GM13976 (cell line): ENCODE data around the gene RHPN2.
A peak's percentile ranks its signal among the peaks of the same experiment; 100 is the strongest.

ENCODE experiments used
- DNase-seq: peaks from one replicate; pipeline ENCODE4 v3.0.0; 2012; ENCODE audit warnings: low spot score
- in situ Hi-C: fragments of 300-500 bp; cut with MboI; formaldehyde crosslinking; loops from one replicate; pipeline ENCODE4 v1.12.0; 2022; ENCODE audit warnings: low sequenced_read_pairs, mixed read lengths, inconsistent platforms; ENCODE audit not compliant: unreplicated experiment
- TF ChIP-seq, protein P1 (sequence below): IDR thresholded peaks from 2 replicates; pipeline ENCODE4 v1.5.1; 2012; ENCODE audit warnings: borderline replicate concordance, mild to moderate bottlenecking; ENCODE audit not compliant: insufficient read depth; ENCODE audit errors: extremely low read depth, missing control alignments, control extremely low read depth

The RHPN2 gene

DNA sequence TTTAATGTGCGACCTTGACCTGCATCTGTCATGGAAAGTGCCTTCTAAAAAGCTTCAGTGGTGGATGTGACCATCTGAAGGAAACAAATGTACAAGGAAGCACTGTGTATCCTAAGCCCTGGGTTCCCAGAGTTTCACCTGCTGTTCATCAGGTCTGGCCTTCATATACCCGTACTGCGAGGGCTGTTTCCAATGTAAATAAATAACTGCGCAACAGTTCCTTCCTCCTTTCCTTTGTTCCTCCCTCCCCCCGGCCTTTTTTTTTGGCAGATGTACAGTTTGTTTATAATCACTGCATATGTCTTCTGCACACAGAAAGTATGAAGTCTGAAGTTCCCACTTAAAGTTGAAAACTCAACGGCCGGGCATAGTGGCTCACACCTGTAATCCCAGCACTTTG is 87.4 kb downstream of the RHPN2 start:
- TF ChIP-seq, protein P1, sequence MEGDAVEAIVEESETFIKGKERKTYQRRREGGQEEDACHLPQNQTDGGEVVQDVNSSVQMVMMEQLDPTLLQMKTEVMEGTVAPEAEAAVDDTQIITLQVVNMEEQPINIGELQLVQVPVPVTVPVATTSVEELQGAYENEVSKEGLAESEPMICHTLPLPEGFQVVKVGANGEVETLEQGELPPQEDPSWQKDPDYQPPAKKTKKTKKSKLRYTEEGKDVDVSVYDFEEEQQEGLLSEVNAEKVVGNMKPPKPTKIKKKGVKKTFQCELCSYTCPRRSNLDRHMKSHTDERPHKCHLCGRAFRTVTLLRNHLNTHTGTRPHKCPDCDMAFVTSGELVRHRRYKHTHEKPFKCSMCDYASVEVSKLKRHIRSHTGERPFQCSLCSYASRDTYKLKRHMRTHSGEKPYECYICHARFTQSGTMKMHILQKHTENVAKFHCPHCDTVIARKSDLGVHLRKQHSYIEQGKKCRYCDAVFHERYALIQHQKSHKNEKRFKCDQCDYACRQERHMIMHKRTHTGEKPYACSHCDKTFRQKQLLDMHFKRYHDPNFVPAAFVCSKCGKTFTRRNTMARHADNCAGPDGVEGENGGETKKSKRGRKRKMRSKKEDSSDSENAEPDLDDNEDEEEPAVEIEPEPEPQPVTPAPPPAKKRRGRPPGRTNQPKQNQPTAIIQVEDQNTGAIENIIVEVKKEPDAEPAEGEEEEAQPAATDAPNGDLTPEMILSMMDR, result no peak
- in situ Hi-C loops, result loop anchor here (10.0 kb wide), 1 partner anchor 138 kb away; no protein-coding TSS in a partner anchor
- no peak for DNase-seq

DNA sequence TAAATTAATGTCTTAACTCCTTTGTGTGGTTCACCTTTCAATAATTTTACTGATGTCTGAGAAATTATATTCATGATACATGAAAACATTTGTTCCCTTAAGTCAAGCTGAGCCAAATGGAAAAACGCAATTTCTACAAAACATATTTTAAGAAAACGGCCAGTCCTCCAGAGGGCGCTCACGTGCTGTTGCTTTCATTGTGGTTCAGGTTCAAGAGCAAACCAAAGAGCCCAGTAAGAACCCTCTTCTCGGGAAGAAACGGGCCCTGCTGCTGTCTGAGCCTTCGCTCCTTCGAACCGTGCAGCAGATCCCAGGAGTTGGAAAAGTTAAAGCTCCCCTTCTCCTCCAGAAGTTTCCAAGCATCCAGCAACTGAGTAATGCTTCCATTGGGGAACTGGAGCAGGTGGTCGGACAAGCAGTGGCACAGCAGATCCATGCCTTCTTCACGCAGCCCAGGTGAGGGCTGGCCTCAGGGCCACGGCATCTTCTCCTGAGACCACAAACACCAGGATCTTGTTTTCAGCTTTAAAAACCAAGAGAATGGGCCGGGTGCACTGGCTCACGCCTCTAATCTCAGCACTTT is 88.4 kb downstream of the RHPN2 start:
- TF ChIP-seq, protein P1, result peak; percentile 73
- DNase-seq, result peak; percentile 62
- in situ Hi-C loops, result loop anchor here (10.0 kb wide), 1 partner anchor 138 kb away; no protein-coding TSS in a partner anchor

DNA sequence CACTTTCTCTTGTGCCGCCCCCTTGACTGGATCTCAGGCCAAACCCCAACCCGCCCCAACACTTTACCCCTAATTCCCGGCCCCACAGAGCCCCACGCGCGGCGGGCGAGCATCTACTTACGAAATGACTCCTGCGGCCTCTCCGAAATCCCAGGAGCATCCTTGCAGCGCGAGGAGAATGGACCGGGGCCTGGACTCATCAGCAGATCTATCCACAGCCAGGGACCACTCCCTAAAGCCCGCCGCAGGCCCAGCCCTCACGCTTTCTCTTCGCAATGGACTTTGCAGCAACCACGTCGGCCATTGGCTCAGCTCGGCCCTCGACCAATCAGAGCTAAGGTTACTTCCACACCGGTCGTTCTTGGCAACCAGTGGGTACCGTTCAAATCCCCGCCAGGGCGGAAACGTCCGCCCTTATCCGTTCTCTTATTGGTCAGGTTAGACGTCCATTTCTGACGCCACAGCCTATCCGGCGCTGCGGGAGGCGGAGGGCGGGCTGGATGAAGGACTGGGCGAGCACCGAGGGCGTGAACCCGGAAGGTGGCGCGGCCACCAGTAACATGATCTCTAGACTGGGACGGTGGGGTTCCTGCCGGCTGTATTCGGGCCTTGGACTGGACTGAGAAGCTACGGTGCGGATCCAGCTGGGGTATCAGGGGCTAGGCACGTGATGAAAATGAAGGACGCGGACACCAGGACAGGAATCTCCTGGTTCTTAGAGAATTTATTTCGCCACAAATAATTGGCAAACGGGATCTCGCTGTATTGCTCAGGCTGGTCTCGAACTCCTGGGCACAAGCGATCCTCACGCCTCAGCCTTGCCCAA is 92.8 kb downstream of the RHPN2 start, which contains the start of the genes CEP89 and FAAP24:
Gene CEP89 (minus strand): TSS at position 244 of the 826 bp plus-strand sequence. CDS start 84 bp downstream, at position 160.
Gene FAAP24 (plus strand): TSS at position 528 of the 826 bp plus-strand sequence. CDS start 955 bp downstream, outside the sequence.
- in situ Hi-C loops, result loop anchor here (10.0 kb wide), 1 partner anchor 143 kb away; no protein-coding TSS in a partner anchor
- peak; percentile 99 for DNase-seq

DNA sequence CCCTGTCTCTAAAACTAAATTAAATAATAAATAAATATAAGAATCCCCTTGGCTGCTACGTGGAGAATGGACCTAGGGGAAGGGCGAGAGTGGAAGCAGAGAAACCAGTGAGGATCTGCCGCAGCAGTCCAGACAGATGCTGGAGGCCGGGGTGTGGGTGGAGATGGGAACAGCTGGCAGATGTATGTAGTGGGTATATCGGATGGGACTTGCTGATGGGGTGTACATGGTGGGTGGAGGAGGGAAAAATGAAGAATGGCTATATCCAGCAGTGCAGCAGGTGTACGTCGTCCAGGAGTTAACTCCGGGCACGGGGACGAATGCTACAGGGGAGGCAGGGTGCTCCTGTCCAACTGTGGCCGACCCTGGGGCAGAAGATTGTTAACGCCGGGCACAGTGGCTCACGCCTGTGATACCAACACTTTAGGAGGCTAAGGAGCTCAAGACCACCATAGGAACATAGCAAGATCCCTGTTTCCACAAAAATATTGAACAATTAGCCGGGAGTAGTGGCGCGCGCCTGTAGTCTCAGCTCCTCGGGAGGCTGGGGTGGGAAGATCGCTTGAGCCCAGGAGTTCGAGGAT is 93.6 kb downstream of the RHPN2 start:
- DNase-seq, result no peak
- in situ Hi-C loops, result loop anchor here (10.0 kb wide), 1 partner anchor 144 kb away; no protein-coding TSS in a partner anchor
- TF ChIP-seq, protein P1, result no peak

More for the DNA sequence above, 92.8 kb downstream of the RHPN2 start, which contains the start of the genes CEP89 and FAAP24:
- TF ChIP-seq, protein P1, result no peak

DNA sequence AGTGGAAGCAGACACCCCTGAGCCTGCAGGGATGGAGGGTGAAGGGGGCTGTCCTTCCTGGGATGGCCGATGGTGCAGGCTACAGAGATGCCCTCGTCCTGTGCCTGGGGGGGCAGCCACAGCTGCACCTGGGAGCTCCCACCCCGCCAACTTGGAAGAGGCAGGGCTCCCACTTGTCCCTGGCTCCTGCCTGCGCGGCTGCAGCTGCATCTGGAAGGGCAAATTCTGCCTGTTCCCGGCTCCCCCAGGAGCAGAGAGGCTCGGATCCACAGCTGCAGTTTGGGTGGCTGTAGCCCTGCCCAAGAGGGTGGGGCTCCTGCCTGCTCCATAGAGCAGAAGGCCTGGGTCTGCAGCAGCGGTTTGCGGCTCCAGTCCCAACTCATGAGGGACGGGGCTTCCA is 95.1 kb downstream of the RHPN2 start:
- no peak for DNase-seq
- in situ Hi-C loops, result no loop called here
- TF ChIP-seq, protein P1, result no peak

DNA sequence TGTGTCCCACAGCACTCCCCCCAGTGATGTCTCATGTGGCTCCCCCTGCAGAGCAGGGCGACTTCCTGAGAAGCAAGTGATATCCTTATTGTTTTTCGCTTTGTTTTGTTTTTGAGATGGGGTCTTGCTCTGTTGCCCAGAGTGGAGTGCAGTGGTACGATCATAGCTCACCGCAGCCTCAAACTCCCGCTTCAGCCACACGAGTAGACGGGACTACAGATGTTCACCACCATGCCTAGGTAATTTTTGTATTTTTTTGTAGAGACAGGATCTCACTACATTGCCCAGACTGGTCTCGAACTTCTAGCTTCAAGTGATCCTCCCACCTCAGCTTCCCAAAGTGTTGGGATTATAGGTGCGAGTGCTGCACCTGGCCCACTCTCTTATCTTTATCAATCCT is 97.9 kb downstream of the RHPN2 start:
- TF ChIP-seq, protein P1, result no peak
- DNase-seq, result no peak
- in situ Hi-C loops, result no loop called here
